MM.1S (cell line): Measurements from ENCODE around the gene PCOLCE2.

Source experiments
- DNase-seq: peaks from one replicate; pipeline ENCODE4 v3.0.0-alpha.2; 2015
- H2AFZ ChIP-seq: fragments of 300-600 bp; sonication (generic); 2 replicates; pipeline ENCODE4 v1.6.0; 2016; ENCODE audit warnings: antibody characterized with exemption, low read length
- H3F3A ChIP-seq: fragments of 300-600 bp; sonication (generic); 2 replicates; pipeline ENCODE4 v1.6.1; 2016; ENCODE audit warnings: mild to moderate bottlenecking, antibody characterized with exemption, low read length, moderate library complexity, mixed read lengths; ENCODE audit not compliant: insufficient read depth
- H3K27ac ChIP-seq: fragments of 300-600 bp; sonication (generic); 2 replicates; pipeline ENCODE4 v1.5.1; 2016; ENCODE audit warnings: mild to moderate bottlenecking, low read length
- H3K27me3 ChIP-seq: fragments of 300-600 bp; sonication (generic); replicated peaks from 2 replicates; pipeline ENCODE4 v1.6.0; 2016; ENCODE audit warnings: low read length; ENCODE audit not compliant: insufficient read depth
- H3K36me3 ChIP-seq: fragments of 300-600 bp; sonication (generic); replicated peaks from 2 replicates; pipeline ENCODE4 v1.6.1; 2016; ENCODE audit warnings: mild to moderate bottlenecking, low read length, mixed read lengths; ENCODE audit not compliant: insufficient read depth
- H3K4me1 ChIP-seq: fragments of 300-600 bp; sonication (generic); 2 replicates; pipeline ENCODE4 v1.6.1; 2016; ENCODE audit warnings: low read length, mixed read lengths
- H3K4me2 ChIP-seq: fragments of 300-600 bp; sonication (generic); 2 replicates; pipeline ENCODE4 v1.6.0; 2016; ENCODE audit warnings: low read depth, low read length
- H3K4me3 ChIP-seq: fragments of 300-600 bp; sonication (generic); 2 replicates; pipeline ENCODE4 v1.5.1; 2016; ENCODE audit warnings: low read length, mixed read lengths
- H3K79me2 ChIP-seq: fragments of 300-600 bp; sonication (generic); 2 replicates; pipeline ENCODE4 v1.6.1; 2016; ENCODE audit warnings: mixed run types, low read length, mixed read lengths
- H3K9ac ChIP-seq: fragments of 300-600 bp; sonication (generic); 2 replicates; pipeline ENCODE4 v1.6.1; 2016; ENCODE audit warnings: low read length, mixed read lengths
- H3K9me2 ChIP-seq: fragments of 300-600 bp; sonication (generic); replicated peaks from 2 replicates; pipeline ENCODE4 v1.6.1; 2016; ENCODE audit warnings: mild to moderate bottlenecking, low read length, mixed read lengths; ENCODE audit not compliant: insufficient read depth
- H3K9me3 ChIP-seq: fragments of 300-600 bp; sonication (generic); replicated peaks from 2 replicates; pipeline ENCODE4 v1.6.1; 2016; ENCODE audit warnings: mild to moderate bottlenecking, low read length, mixed read lengths; ENCODE audit not compliant: insufficient read depth
- H4K20me1 ChIP-seq: fragments of 300-600 bp; sonication (generic); 2 replicates; pipeline ENCODE4 v1.6.1; 2016; ENCODE audit warnings: mild to moderate bottlenecking, low read length, moderate library complexity, mixed read lengths; ENCODE audit not compliant: insufficient read depth
- EZH2 ChIP-seq: fragments of 300-600 bp; sonication (generic); optimal IDR thresholded peaks from 2 replicates; pipeline ENCODE3; 2017; ENCODE audit warnings: low read depth, mild to moderate bottlenecking, antibody characterized with exemption, low read length, mixed read lengths
- EZH2phosphoT487 ChIP-seq: fragments of 300-600 bp; sonication (generic); IDR thresholded peaks from 2 replicates; pipeline ENCODE4 v1.6.1; 2018; ENCODE audit warnings: antibody characterized with exemption, low read length
- TF ChIP-seq, protein P1 (sequence below): fragments of 300-600 bp; sonication (generic); IDR thresholded peaks from 2 replicates; pipeline ENCODE4 v1.5.1; 2016; ENCODE audit warnings: antibody characterized with exemption, low read length, mixed read lengths

The PCOLCE2 gene

DNA sequence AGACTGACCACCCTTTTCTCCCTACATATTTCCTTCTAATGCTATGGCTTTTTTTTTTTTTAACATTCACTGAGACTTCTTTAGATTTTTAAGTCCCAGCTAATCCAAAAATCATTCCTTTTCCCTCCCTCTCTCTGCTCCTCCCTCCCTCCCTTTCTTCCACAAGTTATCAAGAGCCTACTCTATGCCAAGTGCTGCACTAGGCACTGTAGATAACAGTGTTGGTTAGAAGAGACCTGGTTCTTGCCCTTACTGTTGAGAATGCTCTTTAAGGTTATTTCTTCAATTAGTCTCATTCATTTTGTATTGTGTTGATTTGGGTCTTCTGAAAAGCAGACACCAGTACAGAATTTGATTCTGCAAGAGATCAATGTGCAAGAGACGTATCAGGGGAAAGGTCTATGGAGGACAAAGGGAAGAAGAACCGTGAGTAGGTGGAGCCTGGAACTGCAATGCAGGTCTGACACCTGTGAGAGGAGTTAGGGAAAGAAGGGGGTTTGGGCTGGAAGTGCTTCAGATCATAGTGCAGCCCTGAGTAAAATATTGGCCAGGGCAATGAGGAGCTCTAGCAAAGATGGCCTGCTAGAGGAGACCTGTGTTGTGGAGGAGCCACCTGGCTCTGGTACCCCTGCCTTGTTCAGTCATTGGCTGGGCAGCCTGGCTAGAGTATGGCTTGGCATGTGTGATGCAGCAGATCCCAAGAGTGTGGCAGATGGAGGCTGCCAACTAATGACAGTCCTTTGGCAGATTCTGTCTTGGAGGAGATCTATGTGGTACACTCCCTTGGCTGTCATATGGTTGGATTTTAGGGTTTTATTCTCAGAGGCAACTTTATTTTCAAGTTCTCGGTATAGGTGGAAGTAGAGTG lies 9.7 kb upstream of the PCOLCE2 start:
- Histone ChIP-seq H3K9me3 (no peaks in the 10 kb centered on the region), H3K36me3 (no peaks in the 10 kb centered on the region), H3K27ac (no peak overlapping the region), H3K79me2 (no peaks in the 10 kb centered on the region), H3K4me2 (no peak overlapping the region), H3K4me1 (no peaks in the 10 kb centered on the region), H3K27me3 (no peaks in the 10 kb centered on the region), H3K9me2 (no peaks in the 10 kb centered on the region), H2AFZ (no peak overlapping the region), H4K20me1 (no peaks in the 10 kb centered on the region), H3K4me3 (no peak overlapping the region), H3K9ac (no peak overlapping the region), H3F3A (no peaks in the 10 kb centered on the region)
- DNase-seq: no peak
- no peak for TF ChIP-seq EZH2
- TF ChIP-seq, protein P1, sequence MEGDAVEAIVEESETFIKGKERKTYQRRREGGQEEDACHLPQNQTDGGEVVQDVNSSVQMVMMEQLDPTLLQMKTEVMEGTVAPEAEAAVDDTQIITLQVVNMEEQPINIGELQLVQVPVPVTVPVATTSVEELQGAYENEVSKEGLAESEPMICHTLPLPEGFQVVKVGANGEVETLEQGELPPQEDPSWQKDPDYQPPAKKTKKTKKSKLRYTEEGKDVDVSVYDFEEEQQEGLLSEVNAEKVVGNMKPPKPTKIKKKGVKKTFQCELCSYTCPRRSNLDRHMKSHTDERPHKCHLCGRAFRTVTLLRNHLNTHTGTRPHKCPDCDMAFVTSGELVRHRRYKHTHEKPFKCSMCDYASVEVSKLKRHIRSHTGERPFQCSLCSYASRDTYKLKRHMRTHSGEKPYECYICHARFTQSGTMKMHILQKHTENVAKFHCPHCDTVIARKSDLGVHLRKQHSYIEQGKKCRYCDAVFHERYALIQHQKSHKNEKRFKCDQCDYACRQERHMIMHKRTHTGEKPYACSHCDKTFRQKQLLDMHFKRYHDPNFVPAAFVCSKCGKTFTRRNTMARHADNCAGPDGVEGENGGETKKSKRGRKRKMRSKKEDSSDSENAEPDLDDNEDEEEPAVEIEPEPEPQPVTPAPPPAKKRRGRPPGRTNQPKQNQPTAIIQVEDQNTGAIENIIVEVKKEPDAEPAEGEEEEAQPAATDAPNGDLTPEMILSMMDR: no peak
- no peak for TF ChIP-seq EZH2phosphoT487

DNA sequence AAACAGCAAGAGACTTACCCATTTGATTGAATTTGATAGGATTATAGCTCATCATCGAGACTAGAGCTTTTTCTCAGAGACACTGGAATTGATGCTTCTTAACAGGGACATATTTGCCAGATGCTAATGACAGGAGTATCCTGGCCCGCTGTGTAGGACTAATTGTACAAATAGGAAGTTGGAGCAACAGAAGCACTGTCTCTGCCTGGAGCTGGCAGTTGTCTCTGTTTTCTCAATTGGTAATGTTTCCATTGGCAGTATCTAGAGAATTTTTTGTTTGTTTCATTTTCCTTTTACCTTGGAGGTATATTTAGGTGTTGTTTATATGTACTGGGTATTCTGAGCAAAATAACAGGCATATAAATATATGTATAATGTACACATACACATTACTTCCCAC lies 8.9 kb upstream of the PCOLCE2 start:
- Histone ChIP-seq H3K4me3 (no peak overlapping the region), H3K9me3 (no peaks in the 10 kb centered on the region), H3K9ac (no peak overlapping the region), H3K27me3 (no peaks in the 10 kb centered on the region), H3K4me2 (no peak overlapping the region), H3K36me3 (no peaks in the 10 kb centered on the region), H4K20me1 (no peaks in the 10 kb centered on the region), H3K4me1 (no peaks in the 10 kb centered on the region), H3K27ac (no peak overlapping the region), H3K79me2 (no peaks in the 10 kb centered on the region), H3F3A (no peaks in the 10 kb centered on the region), H3K9me2 (no peaks in the 10 kb centered on the region), H2AFZ (no peak overlapping the region)
- TF ChIP-seq EZH2 (no peak), EZH2phosphoT487 (no peak)
- TF ChIP-seq, protein P1: no peak
- DNase-seq: no peak

DNA sequence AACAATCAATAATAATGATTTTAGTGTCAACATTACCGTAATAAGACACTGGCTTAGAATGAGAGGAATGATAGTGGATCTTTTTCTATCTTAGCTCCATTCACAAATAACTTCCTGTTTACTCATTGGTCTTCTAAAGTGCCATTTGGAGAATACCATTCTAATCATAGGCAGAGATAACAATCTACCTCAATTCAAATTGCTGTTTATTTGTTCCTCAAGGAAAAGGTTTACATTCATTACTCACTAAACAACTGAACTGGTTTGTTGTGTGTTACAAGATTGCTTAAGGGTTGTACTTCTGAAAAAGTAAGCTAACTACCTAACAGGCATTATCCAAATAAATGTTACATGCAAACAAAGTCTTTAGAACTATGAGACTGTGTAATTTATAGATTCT lies 8.1 kb upstream of the PCOLCE2 start:
- no peak for DNase-seq
- H3F3A ChIP-seq: no peaks in the 10 kb centered on the region
- TF ChIP-seq EZH2 (no peak), EZH2phosphoT487 (no peak)
- TF ChIP-seq, protein P1: no peak
- H3K4me3 ChIP-seq: no peak overlapping the region
- H3K9me3 ChIP-seq: no peaks in the 10 kb centered on the region
- H3K9me2 ChIP-seq: no peaks in the 10 kb centered on the region
- no peaks in the 10 kb centered on the region for H3K79me2 ChIP-seq
- H3K9ac ChIP-seq: no peak overlapping the region
- no peak overlapping the region for H2AFZ ChIP-seq
- no peak overlapping the region for H3K27ac ChIP-seq
- H4K20me1 ChIP-seq: no peaks in the 10 kb centered on the region
- H3K36me3 ChIP-seq: no peaks in the 10 kb centered on the region
- H3K27me3 ChIP-seq: no peaks in the 10 kb centered on the region
- no peaks in the 10 kb centered on the region for H3K4me1 ChIP-seq
- no peak overlapping the region for H3K4me2 ChIP-seq
